K562 (cell line): ENCODE measurements around the gene RETN. TPM values are rescaled to one million over a fixed set of nuclear protein-coding genes. Genes with fewer than 3 reads are reported as not detected.

Source experiments
- ATAC-seq: fragments of 200-7000 bp; cut with Tn5 transposase; 3 replicates; pipeline ENCODE4 v1.9.1; 2020; ENCODE audit warnings: moderate library complexity
- BruUV-seq: library from RNA; stranded (reverse); fragments of 400-500 nt; replicated peaks from 2 replicates; lab custom pipeline; 2021; lab: Mats Ljungman, UMichigan
- CTCF ChIA-PET: fragments of 300-600 bp; formaldehyde crosslinking; extraction: SDS; loops from one replicate; lab custom pipeline; 2021; ENCODE audit warnings: low intra/inter-chr PET ratio; lab: Yijun Ruan, JAX
- POLR2A ChIA-PET: fragments of 300-600, 350-650 bp; sonication (Branson Sonifier 250); formaldehyde crosslinking; extraction: SDS; loops from one replicate; lab custom pipeline; 2021; ENCODE audit warnings: antibody characterized with exemption, inconsistent platforms; lab: Yijun Ruan, JAX
- DNase-seq, 4 experiments: peaks; one replicate each; pipeline versions ENCODE4 v3.0.0 to v3.0.0-alpha.2; 2011 to 2018; ENCODE audit warnings: low spot score in 3 of 4, mixed read lengths in 3 of 4; ENCODE audit errors: extremely low read depth in 1 of 4
- FAIRE-seq: peaks from 2 replicates; lab custom pipeline; 2011; peaks lifted over from hg19 to GRCh38; lab: Jason Lieb, UNC
- H2AFZ ChIP-seq: 2 replicates; pipeline ENCODE4 v1.6.0; 2011; ENCODE audit warnings: low read depth, low read length, control low read depth, inconsistent platforms
- H3K27ac ChIP-seq: fragments of 200-600 bp; 3 replicates; pipeline ENCODE4 v1.8.0; 2011; ENCODE audit warnings: low read depth, mild to moderate bottlenecking, control low read depth, inconsistent platforms, low read length, moderate library complexity, mixed read lengths; ENCODE audit errors: extremely low read depth
- H3K27me3 ChIP-seq, 2 experiments: fragments of 300-600 bp in 1 of 2; 2 replicates in 1 of 2; 3 replicates in 1 of 2; pipeline versions ENCODE4 v1.6.0 to v1.8.0; 2011; ENCODE audit warnings: inconsistent platforms in 2 of 2, low read length in 2 of 2, mild to moderate bottlenecking in 1 of 2, mixed read lengths in 1 of 2, moderate library complexity in 1 of 2; ENCODE audit not compliant: control insufficient read depth in 2 of 2, insufficient read depth in 2 of 2
- H3K36me3 ChIP-seq: fragments of 300-600 bp; 3 replicates; pipeline ENCODE4 v1.8.0; 2011; ENCODE audit warnings: mild to moderate bottlenecking, low read length, inconsistent platforms; ENCODE audit not compliant: control insufficient read depth, insufficient read depth
- H3K4me1 ChIP-seq, 2 experiments: fragments of 200-600 bp in 1 of 2; replicated peaks in 1 of 2; 2 replicates in 1 of 2; 3 replicates in 1 of 2; pipeline versions ENCODE4 v1.5.1 to v1.8.0; 2011; ENCODE audit warnings: inconsistent platforms in 2 of 2, low read length in 2 of 2, mild to moderate bottlenecking in 1 of 2, mixed read lengths in 1 of 2, moderate library complexity in 1 of 2; ENCODE audit not compliant: control insufficient read depth in 2 of 2, insufficient read depth in 2 of 2
- H3K4me2 ChIP-seq: 2 replicates; pipeline ENCODE4 v1.6.1; 2011; ENCODE audit warnings: low read length, control low read depth, inconsistent platforms, mixed read lengths; ENCODE audit not compliant: insufficient read depth
- H3K4me3 ChIP-seq: fragments of 200-600 bp; sonication (generic), shearing (Covaris generic); 2 replicates; pipeline ENCODE4 v1.5.1; 2016; ENCODE audit warnings: control low read depth, inconsistent platforms
- H3K79me2 ChIP-seq: fragments of 200-600 bp; 3 replicates; pipeline ENCODE4 v1.8.0; 2011; ENCODE audit warnings: low read length, inconsistent platforms; ENCODE audit not compliant: control insufficient read depth, insufficient read depth
- H3K9ac ChIP-seq, 2 experiments: 2 replicates each; pipeline versions ENCODE4 v1.6.0 to v1.6.1; 2011; ENCODE audit warnings: low read depth in 2 of 2, low read length in 2 of 2, control low read depth in 1 of 2, inconsistent platforms in 1 of 2, mild to moderate bottlenecking in 1 of 2, mixed read lengths in 1 of 2; ENCODE audit not compliant: insufficient read depth in 1 of 2
- H3K9me1 ChIP-seq: one replicate; pipeline ENCODE4 v1.6.0; 2011; ENCODE audit warnings: inconsistent platforms, mild to moderate bottlenecking, low read length, moderate library complexity; ENCODE audit not compliant: control insufficient read depth, insufficient read depth
- H3K9me3 ChIP-seq: replicated peaks from 2 replicates; pipeline ENCODE4 v1.5.1; 2011; ENCODE audit warnings: low read depth, low read length, inconsistent platforms; ENCODE audit not compliant: control insufficient read depth, insufficient read depth
- H4K20me1 ChIP-seq: replicated peaks from 2 replicates; pipeline ENCODE4 v1.6.1; 2011; ENCODE audit warnings: low read length, inconsistent platforms, mixed read lengths; ENCODE audit not compliant: control insufficient read depth, insufficient read depth
- CEBPB ChIP-seq: fragments of 450-650 bp; IDR thresholded peaks from 2 replicates; pipeline ENCODE4 v1.6.1; 2016; ENCODE audit warnings: missing genetic modification characterization, missing compliant biosample characterization
- CHD1 ChIP-seq: fragments of 200-600 bp; sonication (generic); IDR thresholded peaks from one replicate; pipeline ENCODE4 v1.6.1; 2012; ENCODE audit warnings: mild to moderate bottlenecking, moderate library complexity, low read length, inconsistent platforms
- GABPB2 ChIP-seq: fragments of 250-450 bp; sonication (Bioruptor Pico); conservative IDR thresholded peaks from 2 replicates; pipeline ENCODE4 v1.5.1; 2021; ENCODE audit warnings: mild to moderate bottlenecking
- ILK ChIP-seq: fragments of 450-650 bp; IDR thresholded peaks from 2 replicates; pipeline ENCODE4 v1.6.1; 2016; ENCODE audit warnings: missing genetic modification characterization, low read depth, mild to moderate bottlenecking, missing compliant biosample characterization, moderate library complexity, borderline replicate concordance
- MECOM ChIP-seq: fragments of 250-450 bp; sonication (Bioruptor Pico); IDR thresholded peaks from 2 replicates; pipeline ENCODE4 v1.8.0; 2022; ENCODE audit warnings: inconsistent platforms
- SMC3 ChIP-seq: conservative IDR thresholded peaks from 2 replicates; pipeline ENCODE4 v1.6.1; 2011; ENCODE audit warnings: low read depth, low read length, improper control_type of control experiment; ENCODE audit not compliant: insufficient read depth
- TAF15 ChIP-seq: fragments of 200-400 bp; formaldehyde crosslinking; IDR thresholded peaks from 2 replicates; pipeline ENCODE4 v1.6.1; 2017; ENCODE audit warnings: mild to moderate bottlenecking, low read depth, low read length, moderate library complexity
- TEAD1 ChIP-seq, 2 experiments: fragments of 450-650 bp in 1 of 2; sonication (generic) in 1 of 2; formaldehyde crosslinking; IDR thresholded peaks; 2 replicates each; pipeline versions ENCODE4 v1.4.0 to v1.8.0; 2020 to 2022; ENCODE audit warnings: mild to moderate bottlenecking in 2 of 2, missing genetic modification reagents in 1 of 2
- TRIM28 ChIP-seq: fragments of 450-650 bp; IDR thresholded peaks from 2 replicates; pipeline ENCODE4 v1.6.1; 2017
- VEZF1 ChIP-seq: fragments of 200-800 bp; sonication (Bioruptor generic); IDR thresholded peaks from 2 replicates; pipeline ENCODE4 v1.6.1; 2017; ENCODE audit warnings: missing genetic modification characterization, missing compliant biosample characterization
- ZC3H8 ChIP-seq: fragments of 450-650 bp; IDR thresholded peaks from 2 replicates; pipeline ENCODE4 v1.6.1; 2017
- ZNF174 ChIP-seq: fragments of 250-450 bp; sonication (Bioruptor Pico); IDR thresholded peaks from 2 replicates; pipeline ENCODE4 v1.4.0; 2020; ENCODE audit warnings: mild to moderate bottlenecking
- WGBS: fragments of 100-300 bp; shearing (Covaris generic); methylation state at CpG from one replicate; pipeline ENCODE4 v1.1.6; 2016; ENCODE audit warnings: low coverage, mixed read lengths; ENCODE audit not compliant: insufficient coverage; ENCODE audit errors: missing lambda C conversion rate; 5-methylcytosine and 5-hydroxymethylcytosine counted together
- in situ Hi-C: fragments of 300-500 bp; cut with MboI; formaldehyde crosslinking; loops from 4 replicates; pipeline ENCODE4 v1.15.0; 2018; ENCODE audit warnings: inconsistent platforms, mixed read lengths
- intact Hi-C: fragments of 100-400 bp; cut with micrococcal nuclease; formaldehyde crosslinking; loops from 2 replicates; pipeline ENCODE4 v1.14.2; 2022
- polyA plus RNA-seq, 8 experiments: library from polyadenylated mRNA; depleted of rRNA in 4 of 8; stranded (reverse) in 5 of 8; unstranded in 3 of 8; fragments of >200 nt; fragmentation: Nextera tagmentation in 2 of 8; fragmentation: Illumina TruSeq in 1 of 8; extraction: Ambion mirVana in 2 of 8; extraction: Trizol in 1 of 8; gene quantifications; 2 replicates each; pipeline versions ENCODE4 v1.2.1 to v1.2.3, GENCODE V29; 2011 to 2014; ENCODE audit warnings: inconsistent platforms in 1 of 8, missing spikeins in 1 of 8
- total RNA-seq, 7 experiments: library from RNA; depleted of rRNA in 6 of 7; stranded (reverse); fragments of >200 nt in 6 of 7; fragmentation: Illumina TruSeq in 2 of 7; extraction: Trizol in 2 of 7; gene quantifications; 2 replicates each; pipeline versions ENCODE4 v1.2.1 to v1.2.3, GENCODE V29; 2011 to 2021; ENCODE audit warnings: low replicate concordance in 1 of 7
- TF ChIP-seq, protein P1 (sequence below): sonication (generic); formaldehyde crosslinking; IDR thresholded peaks from 2 replicates; pipeline ENCODE4 v1.8.0; 2023; ENCODE audit warnings: mild to moderate bottlenecking, missing genetic modification reagents

RETN gene
- total and polyA plus RNA-seq, 9 of the 15 experiments (the other 6 are each of a cell fraction or from before 2014, with no cell fraction given): not detected

DNA sequence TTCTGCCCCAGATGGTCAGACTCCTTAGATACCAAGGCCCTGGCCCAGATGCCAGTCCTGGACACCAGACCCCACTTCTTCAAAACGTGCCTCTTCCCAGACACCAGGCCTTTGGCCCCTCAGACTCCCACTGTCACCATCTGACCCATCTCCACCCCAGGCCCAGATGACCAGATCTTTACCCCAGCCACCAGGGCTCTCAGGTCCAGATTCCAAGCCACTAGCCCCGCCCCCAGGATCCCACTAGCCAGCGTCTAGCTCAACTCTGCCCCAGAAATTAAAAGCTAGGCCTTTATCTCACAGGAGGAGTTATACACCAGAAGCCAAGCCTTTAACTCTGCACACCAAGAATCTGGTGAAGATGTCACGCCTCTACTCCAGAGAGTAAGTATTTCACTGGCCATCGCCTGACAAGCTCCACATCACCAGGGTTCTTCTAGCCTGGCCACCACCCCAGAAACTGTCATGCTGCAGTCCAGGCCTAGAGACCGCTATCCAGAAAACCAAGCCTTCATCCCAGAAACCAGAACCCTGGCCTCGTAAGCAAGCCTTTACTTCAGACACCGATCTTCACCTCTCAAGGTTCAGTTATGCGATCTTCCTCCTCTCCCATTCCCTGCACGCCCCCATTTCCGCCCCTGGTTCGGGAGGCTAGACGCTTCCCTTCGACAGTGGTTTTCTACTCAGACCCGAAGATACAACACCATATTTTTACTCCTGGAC, 40.1 kb upstream of the RETN start:
- CTCF ChIA-PET: no interaction called here
- peak overlapping the region; percentile 89 for H3K4me3 ChIP-seq
- H3K27me3 ChIP-seq: no peaks in the 10 kb centered on the region
- H4K20me1 ChIP-seq: no peaks in the 10 kb centered on the region
- no peak for ATAC-seq
- no peaks in the 10 kb centered on the region for H3K9me1 ChIP-seq
- peak overlapping the region; percentile 95 for H3K9ac ChIP-seq
- WGBS: under 1% methylated on average over 15 of the region's 15 CpGs
- peak in 3 of 4 experiments; percentile 41 to 51 (median 47) for DNase-seq
- H3K79me2 ChIP-seq: peaks cover 49% of the 10 kb centered on the region
- POLR2A ChIA-PET: interaction anchor here (0.6 to 4.8 kb wide), 7 partner anchors 9 to 279 kb away, joined by 3 to 22 read pairs (median 5); partner anchors contain the start of gene MCOLN1
- H3K4me1 ChIP-seq: peaks cover 8 to 33% of the 10 kb centered on the region in 2 experiments; a peak in 4 of 5 replicates
- TSS peak; percentile 81 for BruUV-seq
- peaks cover 42% of the 10 kb centered on the region; the same call in 2 of the 3 replicates for H3K36me3 ChIP-seq
- no peak for FAIRE-seq
- peak overlapping the region; percentile 77 for H3K27ac ChIP-seq
- intact Hi-C loops (no loop called here), in situ Hi-C loops (no loop called here)
- peak overlapping the region; percentile 78 for H2AFZ ChIP-seq
- H3K9me3 ChIP-seq: no peaks in the 10 kb centered on the region
- H3K4me2 ChIP-seq: peak overlapping the region; percentile 99
- TF ChIP-seq SMC3 (no peak), CHD1 (peak; percentile 33), GABPB2 (no peak), MECOM (CRISPR knock-in tag) (no peak), CEBPB (no peak), TRIM28 (no peak), ZNF174 (no peak), ILK (tag) (no peak), VEZF1 (CRISPR knock-in tag) (no peak), ZC3H8 (no peak), TAF15 (no peak), TEAD1 (CRISPR knock-in tag; IDR thresholded peaks at IDR 0.05) (0 out of 4 replicates have a peak, but pooled peaks of 1 of the 2 experiments have one; percentile 26)
- TF ChIP-seq, protein P1, sequence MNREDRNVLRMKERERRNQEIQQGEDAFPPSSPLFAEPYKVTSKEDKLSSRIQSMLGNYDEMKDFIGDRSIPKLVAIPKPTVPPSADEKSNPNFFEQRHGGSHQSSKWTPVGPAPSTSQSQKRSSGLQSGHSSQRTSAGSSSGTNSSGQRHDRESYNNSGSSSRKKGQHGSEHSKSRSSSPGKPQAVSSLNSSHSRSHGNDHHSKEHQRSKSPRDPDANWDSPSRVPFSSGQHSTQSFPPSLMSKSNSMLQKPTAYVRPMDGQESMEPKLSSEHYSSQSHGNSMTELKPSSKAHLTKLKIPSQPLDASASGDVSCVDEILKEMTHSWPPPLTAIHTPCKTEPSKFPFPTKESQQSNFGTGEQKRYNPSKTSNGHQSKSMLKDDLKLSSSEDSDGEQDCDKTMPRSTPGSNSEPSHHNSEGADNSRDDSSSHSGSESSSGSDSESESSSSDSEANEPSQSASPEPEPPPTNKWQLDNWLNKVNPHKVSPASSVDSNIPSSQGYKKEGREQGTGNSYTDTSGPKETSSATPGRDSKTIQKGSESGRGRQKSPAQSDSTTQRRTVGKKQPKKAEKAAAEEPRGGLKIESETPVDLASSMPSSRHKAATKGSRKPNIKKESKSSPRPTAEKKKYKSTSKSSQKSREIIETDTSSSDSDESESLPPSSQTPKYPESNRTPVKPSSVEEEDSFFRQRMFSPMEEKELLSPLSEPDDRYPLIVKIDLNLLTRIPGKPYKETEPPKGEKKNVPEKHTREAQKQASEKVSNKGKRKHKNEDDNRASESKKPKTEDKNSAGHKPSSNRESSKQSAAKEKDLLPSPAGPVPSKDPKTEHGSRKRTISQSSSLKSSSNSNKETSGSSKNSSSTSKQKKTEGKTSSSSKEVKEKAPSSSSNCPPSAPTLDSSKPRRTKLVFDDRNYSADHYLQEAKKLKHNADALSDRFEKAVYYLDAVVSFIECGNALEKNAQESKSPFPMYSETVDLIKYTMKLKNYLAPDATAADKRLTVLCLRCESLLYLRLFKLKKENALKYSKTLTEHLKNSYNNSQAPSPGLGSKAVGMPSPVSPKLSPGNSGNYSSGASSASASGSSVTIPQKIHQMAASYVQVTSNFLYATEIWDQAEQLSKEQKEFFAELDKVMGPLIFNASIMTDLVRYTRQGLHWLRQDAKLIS (CRISPR knock-in tag): 0 out of 2 replicates have a peak, but pooled peaks have one; percentile 44
